Central memory CD4-positive, alpha-beta T cell (primary cell): ENCODE measurements around the gene ENDOV.
A peak's percentile ranks its signal among the peaks of the same experiment; 100 is the strongest.

ENCODE experiments used
- DNase-seq: peaks from one replicate; pipeline ENCODE4 v3.0.0; 2022

ENDOV gene

GRCh38 chr17:80416940-80417293, 1.9 kb downstream of the ENDOV start:
- no peak for DNase-seq

GRCh38 chr17:80418589-80418988, 3.6 kb downstream of the ENDOV start:
- DNase-seq = no peak

- DNase-seq = no peak
These were observed 4.3 kb downstream of the ENDOV start for GRCh38 chr17:80419255-80419654.

GRCh38 chr17:80421381-80422090, 6.6 kb downstream of the ENDOV start:
- no peak for DNase-seq

- DNase-seq = no peak
These were observed 7.3 kb downstream of the ENDOV start for GRCh38 chr17:80422276-80422675.

GRCh38 chr17:80422981-80423380, 8.0 kb downstream of the ENDOV start:
- no peak for DNase-seq

GRCh38 chr17:80423536-80424225, 8.7 kb downstream of the ENDOV start:
- no peak for DNase-seq

GRCh38 chr17:80424261-80424660, 9.3 kb downstream of the ENDOV start:
- no peak for DNase-seq

GRCh38 chr17:80424878-80425765, 10.2 kb downstream of the ENDOV start:
- no peak for DNase-seq

- DNase-seq = no peak
These were observed 11.0 kb downstream of the ENDOV start for GRCh38 chr17:80425835-80426426.

- DNase-seq = peak; percentile 84
These were observed 11.8 kb downstream of the ENDOV start for GRCh38 chr17:80426671-80427326.

- DNase-seq = no peak
These were observed 12.7 kb downstream of the ENDOV start for GRCh38 chr17:80427366-80428282.

GRCh38 chr17:80428363-80428762, 13.4 kb downstream of the ENDOV start:
- no peak for DNase-seq

- no peak for DNase-seq
These were observed 13.8 kb downstream of the ENDOV start for GRCh38 chr17:80428796-80429195.

- no peak for DNase-seq
These were observed 14.6 kb downstream of the ENDOV start for GRCh38 chr17:80429356-80430275.

- no peak for DNase-seq
These were observed 15.7 kb downstream of the ENDOV start for GRCh38 chr17:80430446-80431245.

GRCh38 chr17:80431246-80432195, 16.6 kb downstream of the ENDOV start:
- no peak for DNase-seq

- DNase-seq = no peak
These were observed 17.5 kb downstream of the ENDOV start for GRCh38 chr17:80432350-80432955.
